Smooth muscle cell (in vitro differentiated cells): Measurements from ENCODE around the gene FAM47E. TPM values are rescaled to one million over a fixed set of nuclear protein-coding genes. Genes with fewer than 3 reads are reported as not detected.
A peak's percentile ranks its signal among the peaks of the same experiment; 100 is the strongest.

Source experiments
- DNase-seq: peaks from one replicate; lab custom pipeline; 2025; ENCODE audit not compliant: unreplicated experiment; lab: John Stamatoyannopoulos, UW
- H2AFZ ChIP-seq: fragments of 200-600 bp; sonication (generic); 2 replicates; pipeline ENCODE4 v1.6.0; 2016; ENCODE audit warnings: antibody characterized with exemption, low read depth, mild to moderate bottlenecking
- H3F3A ChIP-seq: fragments of 200-600 bp; sonication (generic); 2 replicates; pipeline ENCODE4 v1.6.0; 2017; ENCODE audit warnings: antibody characterized with exemption, low read depth
- H3K27ac ChIP-seq: fragments of 200-600 bp; sonication (generic); 2 replicates; pipeline ENCODE4 v1.5.1; 2016; ENCODE audit warnings: low read depth, mild to moderate bottlenecking
- H3K27me3 ChIP-seq: fragments of 200-600 bp; sonication (generic); 2 replicates; pipeline ENCODE4 v1.6.1; 2016; ENCODE audit warnings: low read depth, mild to moderate bottlenecking
- H3K36me3 ChIP-seq: fragments of 200-600 bp; sonication (generic); 2 replicates; pipeline ENCODE4 v1.5.1; 2016; ENCODE audit warnings: low read depth
- H3K4me1 ChIP-seq: fragments of 200-600 bp; sonication (generic); 2 replicates; pipeline ENCODE4 v1.5.1; 2016; ENCODE audit warnings: low read depth
- H3K4me2 ChIP-seq: fragments of 200-600 bp; sonication (generic); 2 replicates; pipeline ENCODE4 v1.6.0; 2016; ENCODE audit warnings: mild to moderate bottlenecking
- H3K4me3 ChIP-seq: fragments of 200-600 bp; sonication (generic); 2 replicates; pipeline ENCODE4 v1.5.1; 2016; ENCODE audit warnings: mild to moderate bottlenecking
- H3K79me2 ChIP-seq: fragments of 200-600 bp; sonication (generic); 2 replicates; pipeline ENCODE4 v1.6.0; 2016; ENCODE audit warnings: low read depth, mild to moderate bottlenecking
- H3K9ac ChIP-seq: fragments of 200-600 bp; sonication (generic); 2 replicates; pipeline ENCODE4 v1.6.0; 2016; ENCODE audit warnings: low read depth
- H3K9me3 ChIP-seq: fragments of 200-600 bp; sonication (generic); replicated peaks from 2 replicates; pipeline ENCODE4 v1.5.1; 2016; ENCODE audit warnings: low read depth
- H4K20me1 ChIP-seq: fragments of 200-600 bp; sonication (generic); 2 replicates; pipeline ENCODE4 v1.6.0; 2016; ENCODE audit warnings: low read depth
- WGBS: methylation state at CpG from one replicate; pipeline ENCODE4 v1.1.7; 2016; ENCODE audit warnings: low lambda C conversion rate; 5-methylcytosine and 5-hydroxymethylcytosine counted together
- polyA plus RNA-seq: library from polyadenylated mRNA; unstranded; fragments of >200 nt; fragmentation: Nextera tagmentation; extraction: Ambion mirVana; gene quantifications from 2 replicates; pipeline ENCODE4 v1.2.1, GENCODE V29; 2016
- total RNA-seq: library from RNA; depleted of rRNA; stranded (reverse); fragments of >200 nt; gene quantifications from 2 replicates; pipeline ENCODE4 v1.2.3, GENCODE V29; 2014
- TF ChIP-seq, protein P1 (sequence below): fragments of 200-600 bp; sonication (generic); IDR thresholded peaks from 2 replicates; pipeline ENCODE4 v1.5.1; 2017; ENCODE audit warnings: borderline replicate concordance, mild to moderate bottlenecking, antibody characterized with exemption; ENCODE audit not compliant: insufficient read depth, poor library complexity, severe bottlenecking

The FAM47E gene
- total and polyA plus RNA-seq, 2 experiments from 2014 or later = 0.63 to 0.73 TPM

DNA sequence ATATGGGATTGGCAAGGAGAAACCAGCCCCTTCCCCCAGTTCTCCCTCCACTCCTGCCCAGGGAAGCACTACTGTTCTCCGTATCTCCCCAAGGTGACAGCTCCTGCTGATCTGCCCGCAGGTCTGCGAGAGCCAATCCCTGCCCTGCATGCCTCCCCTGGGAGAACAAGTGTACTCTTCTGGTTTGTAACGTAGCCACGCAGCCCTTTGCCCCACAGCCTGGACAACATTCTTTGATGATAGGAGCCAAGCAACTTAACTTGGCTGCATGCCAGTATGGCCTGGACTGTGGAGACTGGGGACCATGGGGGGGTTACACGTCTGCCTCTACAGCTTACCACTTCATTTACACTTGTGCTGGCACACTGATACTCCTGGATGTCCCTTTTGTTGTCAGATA, 57.0 kb downstream of the FAM47E start:
- H3K9ac ChIP-seq = no peak overlapping the region
- peak overlapping the region; percentile 67 for H3K4me3 ChIP-seq
- peaks cover 42% of the 10 kb centered on the region for H3K79me2 ChIP-seq
- H3K4me2 ChIP-seq = peak overlapping the region; percentile 87
- TF ChIP-seq, protein P1, sequence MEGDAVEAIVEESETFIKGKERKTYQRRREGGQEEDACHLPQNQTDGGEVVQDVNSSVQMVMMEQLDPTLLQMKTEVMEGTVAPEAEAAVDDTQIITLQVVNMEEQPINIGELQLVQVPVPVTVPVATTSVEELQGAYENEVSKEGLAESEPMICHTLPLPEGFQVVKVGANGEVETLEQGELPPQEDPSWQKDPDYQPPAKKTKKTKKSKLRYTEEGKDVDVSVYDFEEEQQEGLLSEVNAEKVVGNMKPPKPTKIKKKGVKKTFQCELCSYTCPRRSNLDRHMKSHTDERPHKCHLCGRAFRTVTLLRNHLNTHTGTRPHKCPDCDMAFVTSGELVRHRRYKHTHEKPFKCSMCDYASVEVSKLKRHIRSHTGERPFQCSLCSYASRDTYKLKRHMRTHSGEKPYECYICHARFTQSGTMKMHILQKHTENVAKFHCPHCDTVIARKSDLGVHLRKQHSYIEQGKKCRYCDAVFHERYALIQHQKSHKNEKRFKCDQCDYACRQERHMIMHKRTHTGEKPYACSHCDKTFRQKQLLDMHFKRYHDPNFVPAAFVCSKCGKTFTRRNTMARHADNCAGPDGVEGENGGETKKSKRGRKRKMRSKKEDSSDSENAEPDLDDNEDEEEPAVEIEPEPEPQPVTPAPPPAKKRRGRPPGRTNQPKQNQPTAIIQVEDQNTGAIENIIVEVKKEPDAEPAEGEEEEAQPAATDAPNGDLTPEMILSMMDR = no peak
- H3K27ac ChIP-seq = no peak overlapping the region
- peaks cover 5% of the 10 kb centered on the region for H3K4me1 ChIP-seq
- no peak overlapping the region for H2AFZ ChIP-seq
- peaks cover 1% of the 10 kb centered on the region for H3F3A ChIP-seq
- peaks cover 33% of the 10 kb centered on the region for H4K20me1 ChIP-seq
- 57% methylated on average over 6 of the region's 6 CpGs for WGBS
- DNase-seq = no peak
- no peaks in the 10 kb centered on the region for H3K9me3 ChIP-seq
- H3K27me3 ChIP-seq = no peaks in the 10 kb centered on the region
- H3K36me3 ChIP-seq = no peaks in the 10 kb centered on the region

- H3K9me3 ChIP-seq = no peaks in the 10 kb centered on the region
- H3K9ac ChIP-seq = no peak overlapping the region
- H3K4me1 ChIP-seq = peaks cover 5% of the 10 kb centered on the region
- peaks cover 33% of the 10 kb centered on the region for H4K20me1 ChIP-seq
- no peak for DNase-seq
- no peak overlapping the region for H3K27ac ChIP-seq
- H3K36me3 ChIP-seq = no peaks in the 10 kb centered on the region
- 97% methylated on average over 3 of the region's 3 CpGs for WGBS
- no peak overlapping the region for H3K4me3 ChIP-seq
- H3K79me2 ChIP-seq = peaks cover 30% of the 10 kb centered on the region
- H2AFZ ChIP-seq = no peak overlapping the region
- no peaks in the 10 kb centered on the region for H3K27me3 ChIP-seq
- TF ChIP-seq, protein P1 = no peak
- no peaks in the 10 kb centered on the region for H3F3A ChIP-seq
- no peak overlapping the region for H3K4me2 ChIP-seq
These were observed 58.5 kb downstream of the FAM47E start for GRCh38 chr4:76309939-76310550.

DNA sequence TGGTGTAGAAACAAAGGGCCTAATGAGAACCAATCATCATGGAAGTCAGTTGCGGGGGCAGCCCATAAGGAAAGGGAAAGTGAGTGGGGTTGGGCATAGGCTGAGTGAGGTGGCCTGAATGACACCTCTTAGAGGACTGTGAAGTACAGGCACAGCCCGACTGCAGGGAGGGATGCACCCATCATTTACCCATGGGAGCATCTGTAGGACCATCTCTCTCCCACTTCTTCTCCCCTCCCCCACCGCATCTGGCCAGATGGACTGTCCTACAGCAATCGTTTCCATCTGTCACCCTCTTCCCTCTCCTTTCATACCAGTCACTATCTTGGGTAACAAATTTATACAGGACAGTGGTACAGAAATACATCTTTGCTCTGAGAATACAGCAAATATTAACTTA, 59.2 kb downstream of the FAM47E start:
- no peak for DNase-seq
- no peak overlapping the region for H3K27ac ChIP-seq
- no peaks in the 10 kb centered on the region for H3K9me3 ChIP-seq
- H3K36me3 ChIP-seq = no peaks in the 10 kb centered on the region
- H3K4me3 ChIP-seq = no peak overlapping the region
- no peaks in the 10 kb centered on the region for H3K27me3 ChIP-seq
- peaks cover under 1% of the 10 kb centered on the region for H3K4me1 ChIP-seq
- peaks cover 24% of the 10 kb centered on the region for H3K79me2 ChIP-seq
- no peak overlapping the region for H3K9ac ChIP-seq
- peaks cover 33% of the 10 kb centered on the region for H4K20me1 ChIP-seq
- TF ChIP-seq, protein P1 = no peak
- H2AFZ ChIP-seq = no peak overlapping the region
- WGBS = 89% methylated on average over 4 of the region's 4 CpGs
- H3K4me2 ChIP-seq = no peak overlapping the region
- no peaks in the 10 kb centered on the region for H3F3A ChIP-seq

DNA sequence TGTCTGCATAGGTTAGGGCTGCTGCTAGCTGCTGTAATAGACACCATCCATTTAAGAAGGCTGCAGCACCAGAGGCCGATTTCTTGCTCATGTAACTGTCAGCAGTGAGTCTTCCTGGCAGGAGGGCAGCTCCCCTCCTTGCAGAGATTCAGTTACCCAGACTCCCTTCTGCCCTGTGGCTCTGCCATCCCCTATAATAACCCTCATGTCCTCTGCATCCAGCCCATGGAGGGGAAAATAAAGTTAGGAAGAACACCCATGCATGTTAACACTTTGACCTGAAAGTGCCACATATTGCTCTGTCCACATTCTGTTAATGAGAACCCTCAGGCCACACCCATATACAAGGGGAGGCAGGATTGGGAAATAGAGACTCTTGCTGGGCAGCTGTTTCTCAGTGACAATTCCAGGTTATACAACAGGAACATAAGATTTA, 60.4 kb downstream of the FAM47E start:
- H3K27me3 ChIP-seq = no peaks in the 10 kb centered on the region
- no peak overlapping the region for H3K4me3 ChIP-seq
- no peak overlapping the region for H3K4me2 ChIP-seq
- DNase-seq = no peak
- no peaks in the 10 kb centered on the region for H3K36me3 ChIP-seq
- H3K9ac ChIP-seq = no peak overlapping the region
- TF ChIP-seq, protein P1 = no peak
- H3K9me3 ChIP-seq = no peaks in the 10 kb centered on the region
- peaks cover 22% of the 10 kb centered on the region for H3K79me2 ChIP-seq
- no peak overlapping the region for H3K27ac ChIP-seq
- no peaks in the 10 kb centered on the region for H3F3A ChIP-seq
- peaks cover 33% of the 10 kb centered on the region for H4K20me1 ChIP-seq
- no peak overlapping the region for H2AFZ ChIP-seq
- WGBS = 63% methylated on average over 1 of the region's 1 CpG
- no peaks in the 10 kb centered on the region for H3K4me1 ChIP-seq
